Fibroblast of gingiva (primary cell): ENCODE data around the gene VSNL1.

Source experiments
- DNase-seq: peaks from one replicate; pipeline ENCODE4 v3.0.0-alpha.2; 2011; ENCODE audit warnings: low read depth

Gene VSNL1

DNA sequence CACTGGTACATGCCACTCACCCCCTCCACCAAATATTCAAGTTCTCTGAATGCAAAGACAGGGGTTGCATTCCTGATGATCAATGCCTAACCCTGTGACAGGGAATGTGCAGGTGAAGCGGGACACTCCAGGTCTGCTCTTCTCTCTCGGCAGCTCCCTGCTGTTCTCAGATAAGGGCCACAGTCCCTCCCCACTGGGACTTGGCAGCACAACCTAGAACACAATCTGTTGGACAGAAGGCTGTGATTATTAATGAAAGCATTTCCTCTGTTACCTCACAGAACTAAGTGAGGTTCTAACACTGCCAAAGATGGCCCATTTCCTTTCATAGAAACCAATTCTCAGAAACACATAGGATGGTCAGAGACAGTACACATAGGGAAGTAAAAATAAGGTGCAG lies 42.7 kb downstream of the VSNL1 start:
- DNase-seq, result no peak

DNA sequence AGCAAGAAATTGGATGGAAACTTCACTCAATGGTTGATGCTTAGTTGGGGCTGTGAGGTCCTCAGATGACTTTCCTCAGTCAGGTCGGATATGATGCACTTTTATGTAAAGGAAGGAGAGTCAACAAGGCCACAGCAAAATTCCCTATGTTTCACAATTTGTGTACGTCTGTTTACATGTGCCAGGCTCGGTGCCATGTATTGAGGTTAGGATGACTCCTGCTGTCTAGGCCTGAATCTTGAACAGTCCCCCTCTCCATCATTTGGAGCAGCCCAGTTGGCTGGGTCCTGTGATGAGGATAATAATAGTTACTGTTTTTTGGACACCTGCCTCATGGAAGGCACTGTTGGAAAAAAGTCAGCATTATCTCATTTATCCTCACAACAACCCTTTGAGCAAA lies 43.1 kb downstream of the VSNL1 start:
- DNase-seq, result no peak

GRCh38 chr2:17584689-17585088 lies 44.2 kb downstream of the VSNL1 start:
- no peak for DNase-seq

GRCh38 chr2:17587469-17587868 lies 47.0 kb downstream of the VSNL1 start:
- no peak for DNase-seq

- no peak for DNase-seq
These were observed 47.5 kb downstream of the VSNL1 start for GRCh38 chr2:17588031-17588430.

GRCh38 chr2:17589406-17590035 lies 49.0 kb downstream of the VSNL1 start:
- DNase-seq, result no peak

GRCh38 chr2:17590342-17590911 lies 49.9 kb downstream of the VSNL1 start:
- DNase-seq, result no peak

GRCh38 chr2:17591846-17592245 lies 51.4 kb downstream of the VSNL1 start:
- no peak for DNase-seq

DNA sequence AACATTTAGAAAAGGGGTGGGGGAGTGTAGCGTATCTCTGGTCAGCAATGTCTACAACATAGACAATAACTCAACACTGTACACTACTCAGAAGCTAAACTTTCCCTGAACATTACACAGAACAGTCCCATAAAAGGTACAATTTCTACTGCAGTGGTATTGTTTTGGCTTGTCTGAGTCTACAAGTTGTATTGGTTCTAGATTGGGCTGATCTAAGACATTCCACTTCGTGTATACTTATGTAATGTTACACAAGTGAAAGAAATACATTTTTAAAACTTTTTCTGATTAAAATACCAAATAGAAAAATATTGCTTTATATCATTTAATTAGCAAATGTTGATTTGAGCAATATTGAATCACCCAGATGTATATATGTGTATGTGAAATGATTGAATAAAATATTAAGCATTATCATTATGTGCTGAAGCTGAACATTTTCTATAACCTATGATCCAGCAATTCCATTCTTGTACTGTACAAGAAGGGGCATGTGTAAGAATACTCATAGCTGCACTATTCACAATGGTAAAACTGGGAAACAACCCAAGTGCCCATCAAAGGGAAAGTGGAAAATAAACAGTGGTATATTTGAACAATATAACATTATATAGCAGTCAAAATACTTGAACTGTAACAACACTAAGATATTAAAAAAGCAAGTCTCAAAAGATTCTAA lies 52.4 kb downstream of the VSNL1 start:
- DNase-seq, result no peak

GRCh38 chr2:17593445-17593840 lies 52.9 kb downstream of the VSNL1 start:
- no peak for DNase-seq

DNA sequence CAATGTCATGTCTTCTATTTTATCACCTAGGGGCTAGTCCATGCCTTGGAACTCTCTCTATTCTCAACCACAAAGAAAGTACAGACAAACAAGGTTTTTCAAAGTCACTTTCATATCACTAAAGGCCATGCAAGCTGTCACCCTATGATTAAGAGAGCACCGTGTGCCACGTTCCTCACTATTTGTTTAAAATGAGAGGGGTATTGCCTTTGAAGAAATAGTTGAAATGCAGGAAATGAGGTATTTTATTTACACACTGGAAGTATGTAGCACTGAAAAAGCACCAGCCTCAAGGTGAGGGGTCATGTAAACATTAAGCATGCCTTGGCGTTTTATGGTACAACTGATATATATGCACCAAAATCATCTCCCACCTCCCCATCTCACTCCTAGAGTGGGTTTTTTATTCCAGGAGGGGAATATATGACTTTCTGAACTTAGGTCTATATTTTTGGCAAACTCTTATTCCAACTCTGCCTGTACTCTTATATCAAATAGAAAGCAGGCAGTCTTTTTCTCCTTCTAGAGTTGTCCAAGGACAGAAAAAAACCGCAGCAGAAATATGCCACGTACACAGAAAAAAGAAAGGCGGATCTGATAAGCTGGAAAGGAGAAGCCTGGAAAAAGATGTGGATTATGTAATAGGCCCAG lies 53.5 kb downstream of the VSNL1 start:
- no peak for DNase-seq

DNA sequence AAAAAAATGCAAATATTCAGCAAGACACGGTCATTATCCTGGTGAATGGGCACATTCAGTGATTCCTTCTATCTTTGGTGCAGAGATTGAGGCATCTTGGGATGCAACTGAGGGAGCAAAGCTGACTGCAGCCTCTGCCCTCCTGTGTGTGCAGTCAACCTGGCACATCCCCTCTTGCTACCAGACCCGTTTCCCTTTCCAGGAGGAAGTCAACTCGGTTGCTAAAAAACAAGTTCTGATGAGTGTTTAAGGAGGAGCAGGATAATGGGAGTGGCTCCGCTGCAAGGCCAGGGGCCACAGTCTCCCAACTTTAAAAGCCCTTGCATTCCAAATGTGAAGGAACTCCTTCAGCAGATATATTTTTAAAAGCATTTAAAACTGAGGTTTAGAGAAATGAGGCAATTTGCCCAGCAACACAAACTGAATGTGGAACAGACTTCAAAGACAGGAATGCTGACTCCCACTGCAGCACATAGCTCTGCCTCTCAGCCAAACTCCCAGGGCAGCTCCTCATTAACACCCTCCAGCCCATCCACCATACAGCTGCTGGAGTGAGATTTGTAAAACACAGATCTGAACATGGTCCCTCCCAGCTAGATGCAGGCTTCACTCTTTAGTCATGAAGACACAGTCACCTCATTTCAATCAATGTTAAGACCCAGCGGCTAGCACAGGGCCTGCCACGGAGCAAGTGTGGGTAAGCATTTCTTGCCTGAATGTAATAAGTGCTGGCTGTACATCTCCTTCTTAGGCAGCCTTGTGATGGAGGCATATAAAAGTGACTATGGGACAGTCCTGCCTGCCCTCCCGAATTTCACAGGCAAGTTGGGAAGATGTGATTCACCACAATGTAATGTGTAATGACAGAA lies 54.3 kb downstream of the VSNL1 start:
- DNase-seq, result no peak

DNA sequence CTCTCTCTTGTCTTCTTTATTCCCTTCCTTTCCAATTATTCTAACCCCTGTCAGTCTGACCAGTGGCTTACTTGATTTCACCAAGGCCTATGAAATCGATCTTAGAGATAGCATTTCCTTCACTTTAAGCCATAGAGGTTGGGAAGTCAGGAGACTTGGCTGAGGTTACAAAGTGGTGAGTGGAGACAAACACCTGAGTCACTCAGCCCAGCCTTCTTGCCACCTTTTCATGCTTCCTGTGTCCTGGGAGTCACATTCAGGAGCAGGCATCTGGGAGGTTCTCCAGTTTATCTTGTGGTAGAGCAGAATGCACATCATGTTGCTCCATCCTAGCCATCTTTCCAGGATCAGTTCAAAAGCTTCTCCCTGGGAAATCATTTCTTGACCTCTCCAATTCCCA lies 59.1 kb downstream of the VSNL1 start:
- DNase-seq, result no peak

- DNase-seq, result no peak
These were observed 60.2 kb downstream of the VSNL1 start for GRCh38 chr2:17600556-17601204.

DNA sequence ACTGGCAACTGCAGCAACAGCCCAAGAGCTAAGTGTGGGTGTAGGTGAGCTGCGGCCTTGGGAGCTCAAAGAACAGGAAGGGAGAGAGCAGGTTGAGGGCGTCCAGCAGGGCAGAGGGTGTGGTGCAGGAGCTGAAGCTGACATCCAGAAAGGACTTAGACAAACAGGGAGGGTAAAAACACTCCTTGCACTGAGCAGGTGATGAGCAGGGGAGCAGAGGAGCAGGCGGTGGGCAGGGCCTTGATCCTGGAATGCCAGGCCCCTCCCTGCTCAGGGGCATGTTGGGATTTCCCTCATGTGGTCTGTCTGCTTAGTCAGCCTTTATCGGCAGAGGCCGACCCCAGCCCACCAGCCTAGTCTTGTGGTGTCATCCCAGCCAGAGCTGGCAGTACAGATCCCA lies 63.6 kb downstream of the VSNL1 start:
- DNase-seq, result no peak

DNA sequence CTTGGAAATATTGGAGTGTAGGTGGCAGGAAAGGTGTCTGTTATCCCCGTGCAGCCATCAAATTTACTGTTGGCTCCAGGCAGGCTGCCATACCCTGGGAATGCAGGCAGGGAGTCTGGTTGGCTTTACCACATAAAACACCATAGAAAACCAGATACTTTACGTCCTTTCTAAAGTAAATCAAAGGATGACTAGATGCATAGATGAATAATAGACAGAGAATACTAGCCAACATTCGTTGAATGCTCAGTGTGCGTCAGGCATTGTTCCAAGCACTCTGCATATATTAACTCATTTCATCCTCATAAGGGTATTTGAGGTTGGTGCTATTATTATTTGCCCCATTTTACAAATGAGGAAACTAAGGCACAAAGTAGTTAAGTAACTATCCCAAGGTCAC lies 65.2 kb downstream of the VSNL1 start:
- DNase-seq, result no peak

DNA sequence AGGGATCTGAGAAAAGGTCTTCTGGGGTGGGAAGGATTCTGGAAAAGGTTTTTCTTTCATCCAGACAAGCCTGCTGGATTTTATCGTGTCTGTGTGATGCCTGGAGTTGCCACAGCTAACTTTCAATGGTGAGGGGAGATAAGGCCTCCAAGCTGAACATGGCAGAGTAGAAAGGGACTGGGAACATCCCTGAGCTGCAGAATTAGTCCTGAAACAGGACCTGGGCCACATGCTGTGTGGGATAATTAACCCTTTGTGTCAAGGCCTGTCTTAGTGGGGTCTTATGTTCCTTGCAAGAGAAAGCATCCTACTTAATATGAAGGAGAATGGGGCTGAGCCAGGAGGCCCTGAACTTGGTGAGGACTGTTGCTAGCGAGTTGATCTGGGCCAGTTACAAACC lies 66.4 kb downstream of the VSNL1 start:
- no peak for DNase-seq

GRCh38 chr2:17607379-17607778 lies 66.9 kb downstream of the VSNL1 start:
- DNase-seq, result no peak

DNA sequence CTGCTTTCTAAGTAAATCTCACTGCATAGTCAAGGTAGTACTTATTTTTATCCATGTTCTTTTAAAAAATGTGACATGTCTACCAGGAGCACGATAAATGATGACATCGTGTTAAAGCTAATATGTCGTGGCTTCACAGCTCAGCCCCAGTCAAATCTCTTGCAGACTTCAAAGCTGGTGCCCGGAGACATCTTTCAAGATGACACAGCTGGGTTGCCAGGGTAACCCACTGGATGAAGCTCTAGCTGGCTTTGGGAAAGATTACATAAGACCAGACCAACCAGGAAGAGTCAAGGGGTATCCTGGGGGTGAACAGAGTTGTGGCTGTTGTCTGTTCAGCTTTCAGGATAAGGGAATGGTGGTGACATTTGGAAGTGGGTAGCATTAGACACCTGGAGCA lies 67.8 kb downstream of the VSNL1 start:
- DNase-seq, result no peak

DNA sequence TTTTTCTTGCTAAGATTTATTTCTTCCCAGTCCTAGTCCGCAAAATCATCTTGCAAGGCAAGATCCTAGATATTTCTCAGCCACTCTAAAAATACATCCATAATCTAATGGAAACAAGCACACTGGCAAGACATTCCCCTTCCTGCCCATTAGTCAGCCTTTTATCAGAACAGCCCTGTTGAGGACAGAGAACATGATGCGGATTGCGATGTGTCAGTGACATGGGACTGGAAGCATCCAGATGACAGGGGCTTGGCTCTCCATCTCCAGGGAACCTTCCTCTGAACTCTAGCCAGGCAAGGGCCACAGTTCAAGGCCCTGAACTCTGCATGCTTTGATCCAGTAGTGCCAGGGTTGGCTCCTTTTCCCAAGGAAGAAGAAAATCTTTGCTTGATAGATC lies 70.0 kb downstream of the VSNL1 start:
- DNase-seq, result no peak

DNA sequence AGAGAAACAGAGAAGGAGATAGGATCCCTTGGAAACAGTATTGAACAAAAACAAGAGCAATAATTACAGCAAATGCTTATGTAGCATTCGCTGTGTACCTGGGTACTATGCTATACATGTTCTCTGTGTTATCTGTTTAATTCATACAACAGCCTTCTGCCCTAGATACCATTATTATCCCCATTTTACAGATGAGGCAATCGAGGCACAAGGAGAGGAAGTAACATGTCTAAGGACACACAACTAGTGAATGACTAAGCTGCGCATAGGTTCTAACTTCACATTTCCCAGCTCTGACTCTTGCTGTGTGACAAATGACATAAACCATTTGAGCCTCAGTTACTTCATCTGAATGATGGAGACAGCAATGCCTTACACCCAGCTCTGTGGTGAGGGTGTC lies 70.5 kb downstream of the VSNL1 start:
- DNase-seq, result no peak
